Brain microvascular endothelial cell (primary cell): Measurements from ENCODE around the gene REN.

ENCODE experiments used
- DNase-seq: peaks from one replicate; pipeline ENCODE4 v3.0.0-alpha.2; 2020
- H3K27ac ChIP-seq: fragments of 250-450 bp; sonication (Bioruptor Pico); 2 replicates; pipeline ENCODE4 v1.5.1; 2020; ENCODE audit warnings: mild to moderate bottlenecking, moderate library complexity
- H3K27me3 ChIP-seq: fragments of 250-450 bp; sonication (Bioruptor Pico); replicated peaks from 2 replicates; pipeline ENCODE4 v1.5.1; 2020; ENCODE audit warnings: mild to moderate bottlenecking
- H3K36me3 ChIP-seq: fragments of 250-450 bp; sonication (Bioruptor Pico); replicated peaks from 2 replicates; pipeline ENCODE4 v1.5.1; 2020; ENCODE audit warnings: mild to moderate bottlenecking
- H3K4me3 ChIP-seq: 2 replicates; pipeline ENCODE4 v1.5.1; 2011; ENCODE audit warnings: low read depth, mild to moderate bottlenecking, control low read depth, low read length, moderate library complexity
- in situ Hi-C: cut with HindIII; loops from 2 replicates; pipeline ENCODE4 v1.10.0; 2017; ENCODE audit warnings: low sequenced_read_pairs, low pct_ligation_motif_present
- TF ChIP-seq, protein P1 (sequence below): IDR thresholded peaks from 2 replicates; pipeline ENCODE4 v1.5.1; 2011; ENCODE audit warnings: low read depth, mild to moderate bottlenecking, moderate library complexity, low read length, control low read depth, inconsistent platforms; ENCODE audit errors: missing control alignments

The REN gene

GRCh38 chr1:204166219-204166618 lies at the start of gene REN:
Gene REN (minus strand): TSS chr1:204166337. CDS start chr1:204166293, 44 bp downstream.
- in situ Hi-C loops = loop anchor here (25.0 kb wide), 1 partner anchor 196 kb away; the partner anchor contains the start of gene PLEKHA6
- no peaks in the 10 kb centered on the region for H3K36me3 ChIP-seq
- DNase-seq = no peak
- H3K27me3 ChIP-seq = no peaks in the 10 kb centered on the region
- no peak within 1 kb of the TSS for H3K27ac ChIP-seq
- TF ChIP-seq, protein P1, sequence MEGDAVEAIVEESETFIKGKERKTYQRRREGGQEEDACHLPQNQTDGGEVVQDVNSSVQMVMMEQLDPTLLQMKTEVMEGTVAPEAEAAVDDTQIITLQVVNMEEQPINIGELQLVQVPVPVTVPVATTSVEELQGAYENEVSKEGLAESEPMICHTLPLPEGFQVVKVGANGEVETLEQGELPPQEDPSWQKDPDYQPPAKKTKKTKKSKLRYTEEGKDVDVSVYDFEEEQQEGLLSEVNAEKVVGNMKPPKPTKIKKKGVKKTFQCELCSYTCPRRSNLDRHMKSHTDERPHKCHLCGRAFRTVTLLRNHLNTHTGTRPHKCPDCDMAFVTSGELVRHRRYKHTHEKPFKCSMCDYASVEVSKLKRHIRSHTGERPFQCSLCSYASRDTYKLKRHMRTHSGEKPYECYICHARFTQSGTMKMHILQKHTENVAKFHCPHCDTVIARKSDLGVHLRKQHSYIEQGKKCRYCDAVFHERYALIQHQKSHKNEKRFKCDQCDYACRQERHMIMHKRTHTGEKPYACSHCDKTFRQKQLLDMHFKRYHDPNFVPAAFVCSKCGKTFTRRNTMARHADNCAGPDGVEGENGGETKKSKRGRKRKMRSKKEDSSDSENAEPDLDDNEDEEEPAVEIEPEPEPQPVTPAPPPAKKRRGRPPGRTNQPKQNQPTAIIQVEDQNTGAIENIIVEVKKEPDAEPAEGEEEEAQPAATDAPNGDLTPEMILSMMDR = no peak
- no peak within 1 kb of the TSS for H3K4me3 ChIP-seq

- Histone ChIP-seq H3K27me3 (peaks cover 9% of the 10 kb centered on the region), H3K27ac (no peak within 1 kb of the TSS), H3K36me3 (no peaks in the 10 kb centered on the region), H3K4me3 (no peak within 1 kb of the TSS)
- TF ChIP-seq, protein P1 = peak; percentile 80
- in situ Hi-C loops = no loop called here
- DNase-seq = peak; percentile 46
Observed at GRCh38 chr1:204213668-204214662, 47.8 kb upstream of the REN start, which contains the start of gene GOLT1A. Gene GOLT1A (minus strand): TSS chr1:204213988. CDS start chr1:204213906, 82 bp downstream.

- no peak overlapping the region for H3K27ac ChIP-seq
- DNase-seq = no peak
- in situ Hi-C loops = no loop called here
- H3K27me3 ChIP-seq = peaks cover 9% of the 10 kb centered on the region
- H3K4me3 ChIP-seq = no peak overlapping the region
- TF ChIP-seq, protein P1 = no peak
- no peaks in the 10 kb centered on the region for H3K36me3 ChIP-seq
Observed at GRCh38 chr1:204212715-204213114, 46.6 kb upstream of the REN start.

DNA sequence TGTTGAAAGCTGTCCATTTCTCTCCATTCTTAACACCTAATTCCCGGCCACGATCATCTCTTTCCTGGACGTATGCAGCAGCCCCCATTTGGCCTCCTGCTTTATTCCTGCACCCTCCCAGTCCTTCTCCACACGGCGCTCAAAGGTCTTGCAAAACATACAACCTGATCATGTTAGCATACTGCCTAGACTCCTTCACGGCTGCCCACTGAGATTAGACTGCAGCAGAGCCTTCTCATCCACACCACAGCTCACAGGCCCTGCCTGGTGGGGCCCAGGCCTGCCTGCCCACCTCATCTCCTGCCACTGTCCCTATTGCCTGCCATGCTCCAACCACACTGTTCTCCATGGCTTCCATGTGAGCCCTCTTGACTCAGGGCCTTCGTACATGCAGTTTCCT lies 44.9 kb upstream of the REN start:
- DNase-seq = no peak
- Histone ChIP-seq H3K27ac (no peak overlapping the region), H3K36me3 (no peaks in the 10 kb centered on the region), H3K27me3 (peaks cover 5% of the 10 kb centered on the region), H3K4me3 (no peak overlapping the region)
- in situ Hi-C loops = no loop called here
- TF ChIP-seq, protein P1 = no peak

GRCh38 chr1:204207136-204207616 lies 41.0 kb upstream of the REN start:
- TF ChIP-seq, protein P1 = peak; percentile 98
- peaks cover 6% of the 10 kb centered on the region for H3K27me3 ChIP-seq
- peak; percentile 21 for DNase-seq
- no peak overlapping the region for H3K4me3 ChIP-seq
- in situ Hi-C loops = no loop called here
- H3K36me3 ChIP-seq = no peaks in the 10 kb centered on the region
- H3K27ac ChIP-seq = no peak overlapping the region
